HepG2 (cell line): Measurements from ENCODE around the gene RBM19. TPM values are rescaled to one million over a fixed set of nuclear protein-coding genes. Genes with fewer than 3 reads are reported as not detected.

Experiments used
- ATAC-seq: fragments of 200-7000 bp; cut with Tn5 transposase; 3 replicates; pipeline ENCODE4 v1.9.1; 2020; ENCODE audit warnings: mild to moderate bottlenecking, moderate library complexity
- BruUV-seq: library from RNA; stranded (reverse); fragments of 400-500 nt; replicated peaks from 2 replicates; lab custom pipeline; 2021; lab: Mats Ljungman, UMichigan
- CTCF ChIA-PET: fragments of 300-600 bp; formaldehyde crosslinking; extraction: SDS; loops from one replicate; lab custom pipeline; 2021; ENCODE audit warnings: low total read pairs, inconsistent platforms, low intra/inter-chr PET ratio; lab: Yijun Ruan, JAX
- POLR2A ChIA-PET: fragments of 350-600 bp; sonication (Branson Sonifier 250); formaldehyde crosslinking; loops from one replicate; lab custom pipeline; 2020; ENCODE audit warnings: antibody characterized with exemption, inconsistent platforms; lab: Yijun Ruan, JAX
- DNase-seq: peaks from one replicate; pipeline ENCODE4 v3.0.0-alpha.2; 2015; ENCODE audit warnings: low spot score
- FAIRE-seq: peaks from 3 replicates; lab custom pipeline; 2011; peaks lifted over from hg19 to GRCh38; lab: Jason Lieb, UNC
- H2AFZ ChIP-seq: one replicate; pipeline ENCODE4 v1.6.1; 2011; ENCODE audit warnings: low read length, inconsistent platforms
- H3K27ac ChIP-seq: fragments of 300-600 bp; 3 replicates; pipeline ENCODE4 v1.8.0; 2011; ENCODE audit warnings: mixed run types, mild to moderate bottlenecking, mixed read lengths, low read length, inconsistent platforms; ENCODE audit not compliant: insufficient read depth; ENCODE audit errors: extremely low read length
- H3K27me3 ChIP-seq, 2 experiments: fragments of 200-600 bp in 1 of 2; 2 replicates in 1 of 2; 3 replicates in 1 of 2; pipeline versions ENCODE4 v1.6.0 to v1.8.0; 2011; ENCODE audit warnings: low read length in 2 of 2, mild to moderate bottlenecking in 2 of 2, moderate library complexity in 2 of 2, inconsistent platforms in 1 of 2; ENCODE audit not compliant: insufficient read depth in 2 of 2, control insufficient read depth in 1 of 2
- H3K36me3 ChIP-seq, 2 experiments: fragments of 200-600 bp in 1 of 2; replicated peaks in 1 of 2; 2 replicates in 1 of 2; 3 replicates in 1 of 2; pipeline versions ENCODE4 v1.5.1 to v1.8.0; 2011; ENCODE audit warnings: low read length in 2 of 2, inconsistent platforms in 1 of 2; ENCODE audit not compliant: insufficient read depth in 2 of 2, control insufficient read depth in 1 of 2
- H3K4me1 ChIP-seq: 2 replicates; pipeline ENCODE4 v1.5.1; 2012; ENCODE audit warnings: low read length, inconsistent platforms; ENCODE audit not compliant: insufficient read depth
- H3K4me2 ChIP-seq: 2 replicates; pipeline ENCODE4 v1.6.0; 2011; ENCODE audit warnings: low read depth, low read length, inconsistent platforms
- H3K4me3 ChIP-seq, 3 experiments: fragments of 200-600 bp in 1 of 3; sonication (generic), shearing (Covaris generic) in 1 of 3; replicated peaks in 1 of 3; 2 replicates each; pipeline ENCODE4 v1.5.1; 2011 to 2016; ENCODE audit warnings: low read length in 3 of 3, inconsistent platforms in 2 of 3, low read depth in 2 of 3, mild to moderate bottlenecking in 2 of 3, control low read depth in 1 of 3, mixed read lengths in 1 of 3; ENCODE audit not compliant: insufficient read depth in 1 of 3
- H3K79me2 ChIP-seq: one replicate; pipeline ENCODE4 v1.6.1; 2011; ENCODE audit warnings: low read length, inconsistent platforms; ENCODE audit not compliant: insufficient read depth
- H3K9ac ChIP-seq: 2 replicates; pipeline ENCODE4 v1.6.0; 2011; ENCODE audit warnings: mild to moderate bottlenecking, low read depth, low read length, inconsistent platforms; ENCODE audit not compliant: insufficient read depth
- H3K9me3 ChIP-seq: 2 replicates; pipeline ENCODE4 v1.5.1; 2012; ENCODE audit warnings: mild to moderate bottlenecking, low read length
- H4K20me1 ChIP-seq: 2 replicates; pipeline ENCODE4 v1.6.0; 2011; ENCODE audit warnings: inconsistent platforms, mild to moderate bottlenecking, low read length, moderate library complexity; ENCODE audit not compliant: insufficient read depth
- CTCF ChIP-seq: sonication (generic); formaldehyde crosslinking; IDR thresholded peaks from 2 replicates; pipeline ENCODE4 v1.5.0; 2020; ENCODE audit warnings: mild to moderate bottlenecking, missing genetic modification reagents, moderate library complexity
- KMT2B ChIP-seq: IDR thresholded peaks from 2 replicates; pipeline ENCODE4 v1.6.1; 2016; ENCODE audit warnings: missing genetic modification reagents, missing compliant biosample characterization
- RAD21 ChIP-seq: fragments of 450-650 bp; formaldehyde crosslinking; IDR thresholded peaks from 2 replicates; pipeline ENCODE4 v1.5.0; 2020; ENCODE audit warnings: mild to moderate bottlenecking
- SMC3 ChIP-seq: IDR thresholded peaks from 2 replicates; pipeline ENCODE4 v1.6.1; 2011; ENCODE audit warnings: low read length, improper control_type of control experiment
- STAG1 ChIP-seq: sonication (generic); formaldehyde crosslinking; IDR thresholded peaks from 2 replicates; pipeline ENCODE4 v1.4.0; 2020; ENCODE audit warnings: missing genetic modification reagents
- TEAD3 ChIP-seq: optimal IDR thresholded peaks from 2 replicates; pipeline ENCODE3; 2016; ENCODE audit warnings: borderline replicate concordance
- YY1 ChIP-seq: IDR thresholded peaks from 2 replicates; pipeline ENCODE4 v1.6.1; 2011; ENCODE audit warnings: low read length, low read depth, moderate library complexity, mild to moderate bottlenecking; ENCODE audit not compliant: insufficient read depth, insufficient replicate concordance
- ZFP91 ChIP-seq: sonication (generic); formaldehyde crosslinking; IDR thresholded peaks from 2 replicates; pipeline ENCODE4 v1.9.0; 2022; ENCODE audit warnings: missing genetic modification reagents, mild to moderate bottlenecking, borderline replicate concordance
- ZNF160 ChIP-seq: sonication (generic); formaldehyde crosslinking; IDR thresholded peaks from 2 replicates; pipeline ENCODE4 v1.8.0; 2022; ENCODE audit warnings: mild to moderate bottlenecking, inconsistent platforms, missing genetic modification reagents
- ZNF639 ChIP-seq: conservative IDR thresholded peaks from 2 replicates; pipeline ENCODE4 v1.6.1; 2018; ENCODE audit warnings: missing genetic modification reagents
- ZNF687 ChIP-seq: sonication (generic); formaldehyde crosslinking; IDR thresholded peaks from 2 replicates; pipeline ENCODE4 v1.5.1; 2020; ENCODE audit warnings: mild to moderate bottlenecking, missing genetic modification reagents, moderate library complexity
- ZNF713 ChIP-seq: sonication (generic); formaldehyde crosslinking; IDR thresholded peaks from 2 replicates; pipeline ENCODE4 v1.4.0; 2020; ENCODE audit warnings: mild to moderate bottlenecking, missing genetic modification reagents
- ZNF768 ChIP-seq: sonication (generic); formaldehyde crosslinking; IDR thresholded peaks from 2 replicates; pipeline ENCODE4 v1.4.0; 2020; ENCODE audit warnings: missing genetic modification reagents
- WGBS: methylation state at CpG from one replicate; pipeline ENCODE4 v1.1.6; 2017; ENCODE audit warnings: low lambda C conversion rate; 5-methylcytosine and 5-hydroxymethylcytosine counted together
- in situ Hi-C: cut with HindIII; loops from 2 replicates; pipeline ENCODE4 v1.10.0; 2017; ENCODE audit warnings: low pct_unique_long_range_greater_than_20kb; ENCODE audit not compliant: extremely low pct_ligation_motif_present
- intact Hi-C: fragments of 100-400 bp; cut with micrococcal nuclease; formaldehyde crosslinking; loops from one replicate; pipeline ENCODE4 v1.10.0; 2022; ENCODE audit not compliant: unreplicated experiment
- polyA plus RNA-seq, 8 experiments: library from polyadenylated mRNA; depleted of rRNA in 3 of 8; stranded (reverse) in 7 of 8; unstranded in 1 of 8; fragments of >200 nt; fragmentation: Illumina TruSeq in 4 of 8; extraction: Trizol in 4 of 8; gene quantifications; 2 replicates each; pipeline versions ENCODE4 v1.2.1 to v1.2.3, GENCODE V29; 2011 to 2016; ENCODE audit warnings: low read depth in 4 of 8, missing spikeins in 1 of 8, mixed read lengths in 1 of 8; ENCODE audit not compliant: insufficient read depth in 1 of 8
- total RNA-seq, 5 experiments: library from RNA; depleted of rRNA; stranded (reverse); fragments of >200 nt; fragmentation: Illumina TruSeq; extraction: Trizol; gene quantifications; 2 replicates each; pipeline ENCODE4 v1.2.3, GENCODE V29; 2016; ENCODE audit warnings: low read depth in 1 of 5

The RBM19 gene
- total and polyA plus RNA-seq, 2 of the 13 experiments (the other 11 are each of a cell fraction or from before 2014, with no cell fraction given) = 19.3 to 32.2 TPM

GRCh38 chr12:113818833-113819232 lies 147.3 kb downstream of the RBM19 start:
- WGBS = 72% methylated on average over 7 of the region's 10 CpGs
- H4K20me1 ChIP-seq = no peaks in the 10 kb centered on the region
- no peaks in the 10 kb centered on the region for H3K79me2 ChIP-seq
- peaks cover 17% of the 10 kb centered on the region for H3K4me1 ChIP-seq
- no TSS peak for BruUV-seq
- H2AFZ ChIP-seq = no peak overlapping the region
- H3K27ac ChIP-seq = no peak overlapping the region
- FAIRE-seq (no peak), ATAC-seq (peak; percentile 65), DNase-seq (peak; percentile 27)
- H3K4me2 ChIP-seq = no peak overlapping the region
- ChIA-PET CTCF (no interaction called here), POLR2A (no interaction called here)
- intact Hi-C loops = loop anchor here (5.0 kb wide), 1 partner anchor 212 kb away; no protein-coding TSS in a partner anchor
- in situ Hi-C loops = no loop called here
- peaks cover 2 to 15% of the 10 kb centered on the region in 2 experiments; a peak in 2 of 5 replicates for H3K36me3 ChIP-seq
- TF ChIP-seq ZNF687 (CRISPR knock-in tag) (peak; percentile 32; the same call in 1 of the 2 replicates), STAG1 (CRISPR knock-in tag) (peak; percentile 65), RAD21 (CRISPR knock-in tag) (peak; percentile 75), TEAD3 (CRISPR knock-in tag) (peak; percentile 12), ZNF713 (no peak), YY1 (peak; percentile 16), ZFP91 (0 out of 2 replicates have a peak, but pooled peaks have one; percentile 18), KMT2B (CRISPR knock-in tag) (no peak), ZNF768 (CRISPR knock-in tag) (peak; percentile 74), ZNF639 (CRISPR knock-in tag) (no peak), CTCF (peak; percentile 74), ZNF160 (CRISPR knock-in tag) (no peak), SMC3 (peak; percentile 62)
- no peaks in the 10 kb centered on the region for H3K27me3 ChIP-seq
- no peak overlapping the region for H3K9ac ChIP-seq
- H3K9me3 ChIP-seq = no peaks in the 10 kb centered on the region
- no peak overlapping the region for H3K4me3 ChIP-seq
